ENCODE measurements around the gene TMUB2.

GRCh38 chr17:44188576-44189403, 2.0 kb downstream of the TMUB2 start:
- no peak for TF ChIP-seq CTCF (IDR thresholded peaks at IDR 0.05; ENCODE audit: poor library complexity, severe bottlenecking)
- TF ChIP-seq REST (IDR thresholded peaks at IDR 0.05; ENCODE audit: borderline replicate concordance) = no peak
- TF ChIP-seq POLR2AphosphoS5 (IDR thresholded peaks at IDR 0.05) = no peak
- TF ChIP-seq TAF1 (IDR thresholded peaks at IDR 0.05; ENCODE audit: low read depth) = no peak
- no peak for TF ChIP-seq RAD21 (conservative IDR thresholded peaks at IDR 0.05)
- no peak for TF ChIP-seq EP300 (conservative IDR thresholded peaks at IDR 0.05; ENCODE audit: poor library complexity, severe bottlenecking)
- no peak for TF ChIP-seq EZH2 (IDR thresholded peaks at IDR 0.05; ENCODE audit: borderline replicate concordance, insufficient read depth, low read length, poor library complexity, severe bottlenecking)
- TF ChIP-seq SMC3 (conservative IDR thresholded peaks at IDR 0.05; ENCODE audit: poor library complexity) = no peak
